K562 (cell line): ENCODE results near the gene ZNF644. TPM values are rescaled to one million over a fixed set of nuclear protein-coding genes. Genes with fewer than 3 reads are reported as not detected.

Experiments used
- ATAC-seq: fragments of 200-7000 bp; cut with Tn5 transposase; 3 replicates; pipeline ENCODE4 v1.9.1; 2020; ENCODE audit warnings: moderate library complexity
- BruUV-seq: library from RNA; stranded (reverse); fragments of 400-500 nt; replicated peaks from 2 replicates; lab custom pipeline; 2021; lab: Mats Ljungman, UMichigan
- CTCF ChIA-PET: fragments of 300-600 bp; formaldehyde crosslinking; extraction: SDS; loops from one replicate; lab custom pipeline; 2021; ENCODE audit warnings: low intra/inter-chr PET ratio; lab: Yijun Ruan, JAX
- POLR2A ChIA-PET: fragments of 300-600, 350-650 bp; sonication (Branson Sonifier 250); formaldehyde crosslinking; extraction: SDS; loops from one replicate; lab custom pipeline; 2021; ENCODE audit warnings: antibody characterized with exemption, inconsistent platforms; lab: Yijun Ruan, JAX
- DNase-seq, 4 experiments: peaks; one replicate each; pipeline versions ENCODE4 v3.0.0 to v3.0.0-alpha.2; 2011 to 2018; ENCODE audit warnings: low spot score in 3 of 4, mixed read lengths in 3 of 4; ENCODE audit errors: extremely low read depth in 1 of 4
- FAIRE-seq: peaks from 2 replicates; lab custom pipeline; 2011; peaks lifted over from hg19 to GRCh38; lab: Jason Lieb, UNC
- H2AFZ ChIP-seq: 2 replicates; pipeline ENCODE4 v1.6.0; 2011; ENCODE audit warnings: low read depth, low read length, control low read depth, inconsistent platforms
- H3K27ac ChIP-seq: fragments of 200-600 bp; 3 replicates; pipeline ENCODE4 v1.8.0; 2011; ENCODE audit warnings: low read depth, mild to moderate bottlenecking, control low read depth, inconsistent platforms, low read length, moderate library complexity, mixed read lengths; ENCODE audit errors: extremely low read depth
- H3K27me3 ChIP-seq, 2 experiments: fragments of 300-600 bp in 1 of 2; 2 replicates in 1 of 2; 3 replicates in 1 of 2; pipeline versions ENCODE4 v1.6.0 to v1.8.0; 2011; ENCODE audit warnings: inconsistent platforms in 2 of 2, low read length in 2 of 2, mild to moderate bottlenecking in 1 of 2, mixed read lengths in 1 of 2, moderate library complexity in 1 of 2; ENCODE audit not compliant: control insufficient read depth in 2 of 2, insufficient read depth in 2 of 2
- H3K36me3 ChIP-seq: fragments of 300-600 bp; 3 replicates; pipeline ENCODE4 v1.8.0; 2011; ENCODE audit warnings: mild to moderate bottlenecking, low read length, inconsistent platforms; ENCODE audit not compliant: control insufficient read depth, insufficient read depth
- H3K4me1 ChIP-seq, 2 experiments: fragments of 200-600 bp in 1 of 2; replicated peaks in 1 of 2; 2 replicates in 1 of 2; 3 replicates in 1 of 2; pipeline versions ENCODE4 v1.5.1 to v1.8.0; 2011; ENCODE audit warnings: inconsistent platforms in 2 of 2, low read length in 2 of 2, mild to moderate bottlenecking in 1 of 2, mixed read lengths in 1 of 2, moderate library complexity in 1 of 2; ENCODE audit not compliant: control insufficient read depth in 2 of 2, insufficient read depth in 2 of 2
- H3K4me2 ChIP-seq: 2 replicates; pipeline ENCODE4 v1.6.1; 2011; ENCODE audit warnings: low read length, control low read depth, inconsistent platforms, mixed read lengths; ENCODE audit not compliant: insufficient read depth
- H3K4me3 ChIP-seq: fragments of 200-600 bp; sonication (generic), shearing (Covaris generic); 2 replicates; pipeline ENCODE4 v1.5.1; 2016; ENCODE audit warnings: control low read depth, inconsistent platforms
- H3K79me2 ChIP-seq: fragments of 200-600 bp; 3 replicates; pipeline ENCODE4 v1.8.0; 2011; ENCODE audit warnings: low read length, inconsistent platforms; ENCODE audit not compliant: control insufficient read depth, insufficient read depth
- H3K9ac ChIP-seq, 2 experiments: 2 replicates each; pipeline versions ENCODE4 v1.6.0 to v1.6.1; 2011; ENCODE audit warnings: low read depth in 2 of 2, low read length in 2 of 2, control low read depth in 1 of 2, inconsistent platforms in 1 of 2, mild to moderate bottlenecking in 1 of 2, mixed read lengths in 1 of 2; ENCODE audit not compliant: insufficient read depth in 1 of 2
- H3K9me1 ChIP-seq: one replicate; pipeline ENCODE4 v1.6.0; 2011; ENCODE audit warnings: inconsistent platforms, mild to moderate bottlenecking, low read length, moderate library complexity; ENCODE audit not compliant: control insufficient read depth, insufficient read depth
- H3K9me3 ChIP-seq: replicated peaks from 2 replicates; pipeline ENCODE4 v1.5.1; 2011; ENCODE audit warnings: low read depth, low read length, inconsistent platforms; ENCODE audit not compliant: control insufficient read depth, insufficient read depth
- H4K20me1 ChIP-seq: replicated peaks from 2 replicates; pipeline ENCODE4 v1.6.1; 2011; ENCODE audit warnings: low read length, inconsistent platforms, mixed read lengths; ENCODE audit not compliant: control insufficient read depth, insufficient read depth
- CBFA2T2 ChIP-seq: fragments of 450-650 bp; conservative IDR thresholded peaks from 2 replicates; pipeline ENCODE4 v1.6.1; 2017; ENCODE audit warnings: mild to moderate bottlenecking
- CBFA2T3 ChIP-seq: fragments of 450-650 bp; IDR thresholded peaks from 2 replicates; pipeline ENCODE4 v1.6.1; 2017
- CLOCK ChIP-seq: fragments of 250-450 bp; sonication (Bioruptor Pico); IDR thresholded peaks from 2 replicates; pipeline ENCODE4 v1.4.0; 2020; ENCODE audit warnings: mild to moderate bottlenecking, moderate library complexity, borderline replicate concordance
- EGR1 ChIP-seq: fragments of 450-650 bp; conservative IDR thresholded peaks from 2 replicates; pipeline ENCODE4 v1.6.1; 2017; ENCODE audit warnings: mild to moderate bottlenecking
- EZH2 ChIP-seq: IDR thresholded peaks from 2 replicates; pipeline ENCODE4 v1.6.1; 2012; ENCODE audit warnings: low read depth, mild to moderate bottlenecking, inconsistent platforms, low read length, borderline replicate concordance
- SUPT5H ChIP-seq: fragments of 450-650 bp; IDR thresholded peaks from 2 replicates; pipeline ENCODE4 v1.6.1; 2016
- ZNF23 ChIP-seq: fragments of 250-450 bp; sonication (Bioruptor Pico); IDR thresholded peaks from 2 replicates; pipeline ENCODE4 v1.4.0; 2020; ENCODE audit warnings: mild to moderate bottlenecking
- ZNF311 ChIP-seq: fragments of 250-450 bp; sonication (Bioruptor Pico); IDR thresholded peaks from 2 replicates; pipeline ENCODE4 v1.4.0; 2020; ENCODE audit warnings: mild to moderate bottlenecking, moderate library complexity
- WGBS: fragments of 100-300 bp; shearing (Covaris generic); methylation state at CpG from one replicate; pipeline ENCODE4 v1.1.6; 2016; ENCODE audit warnings: low coverage, mixed read lengths; ENCODE audit not compliant: insufficient coverage; ENCODE audit errors: missing lambda C conversion rate; 5-methylcytosine and 5-hydroxymethylcytosine counted together
- in situ Hi-C: fragments of 300-500 bp; cut with MboI; formaldehyde crosslinking; loops from 4 replicates; pipeline ENCODE4 v1.15.0; 2018; ENCODE audit warnings: inconsistent platforms, mixed read lengths
- intact Hi-C: fragments of 100-400 bp; cut with micrococcal nuclease; formaldehyde crosslinking; loops from 2 replicates; pipeline ENCODE4 v1.14.2; 2022
- polyA plus RNA-seq, 8 experiments: library from polyadenylated mRNA; depleted of rRNA in 4 of 8; stranded (reverse) in 5 of 8; unstranded in 3 of 8; fragments of >200 nt; fragmentation: Nextera tagmentation in 2 of 8; fragmentation: Illumina TruSeq in 1 of 8; extraction: Ambion mirVana in 2 of 8; extraction: Trizol in 1 of 8; gene quantifications; 2 replicates each; pipeline versions ENCODE4 v1.2.1 to v1.2.3, GENCODE V29; 2011 to 2014; ENCODE audit warnings: inconsistent platforms in 1 of 8, missing spikeins in 1 of 8
- total RNA-seq, 7 experiments: library from RNA; depleted of rRNA in 6 of 7; stranded (reverse); fragments of >200 nt in 6 of 7; fragmentation: Illumina TruSeq in 2 of 7; extraction: Trizol in 2 of 7; gene quantifications; 2 replicates each; pipeline versions ENCODE4 v1.2.1 to v1.2.3, GENCODE V29; 2011 to 2021; ENCODE audit warnings: low replicate concordance in 1 of 7

ZNF644 gene
- total and polyA plus RNA-seq, 9 of the 15 experiments (the other 6 are each of a cell fraction or from before 2014, with no cell fraction given): 25.3 to 71.4 (median 39.6) TPM

GRCh38 chr1:91046766-91047165, 24.9 kb upstream of the ZNF644 start:
- Histone ChIP-seq H3K9ac (no peak overlapping the region), H2AFZ (no peak overlapping the region), H3K4me1 (no peaks in the 10 kb centered on the region), H3K27me3 (no peaks in the 10 kb centered on the region), H3K9me3 (no peaks in the 10 kb centered on the region), H3K4me3 (no peak overlapping the region), H4K20me1 (no peaks in the 10 kb centered on the region), H3K36me3 (no peaks in the 10 kb centered on the region; the same call in 2 of the 3 replicates), H3K4me2 (no peak overlapping the region), H3K27ac (no peak overlapping the region), H3K9me1 (no peaks in the 10 kb centered on the region)
- DNase-seq (no peak), FAIRE-seq (no peak), ATAC-seq (no peak)
- in situ Hi-C loops: no loop called here
- 0% methylated on average over 2 of the region's 2 CpGs for WGBS
- POLR2A ChIA-PET: interaction anchor here (1.2 kb wide), 1 partner anchor 10 kb away, joined by 4 read pairs; no protein-coding TSS in a partner anchor
- BruUV-seq: no TSS peak
- CTCF ChIA-PET: no interaction called here
- no peak for TF ChIP-seq ZNF23 (CRISPR knock-in tag)
- TF ChIP-seq CBFA2T2: no peak
- TF ChIP-seq EGR1: no peak
- TF ChIP-seq SUPT5H: no peak
- no peak for TF ChIP-seq EZH2
- TF ChIP-seq CBFA2T3: no peak
- TF ChIP-seq CLOCK (CRISPR knock-in tag): no peak
- TF ChIP-seq ZNF311 (CRISPR knock-in tag): no peak
- TF ChIP-seq, all 486 proteins: peak for 0
- no peaks in the 10 kb centered on the region for H3K79me2 ChIP-seq
- intact Hi-C loops: no loop called here
